HepG2 (cell line): ENCODE measurements around the gene GPLD1. TPM values are rescaled to one million over a fixed set of nuclear protein-coding genes. Genes with fewer than 3 reads are reported as not detected.

ENCODE experiments used
- EED ChIP-seq: sonication (generic); formaldehyde crosslinking; IDR thresholded peaks from 2 replicates; pipeline ENCODE4 v1.5.0; 2020; ENCODE audit warnings: mild to moderate bottlenecking, missing genetic modification reagents
- GTF3A ChIP-seq: sonication (generic); formaldehyde crosslinking; conservative IDR thresholded peaks from 2 replicates; pipeline ENCODE4 v1.4.0; 2020; ENCODE audit warnings: mild to moderate bottlenecking, missing genetic modification reagents
- KLF12 ChIP-seq: sonication (generic); formaldehyde crosslinking; IDR thresholded peaks from 2 replicates; pipeline ENCODE4 v1.4.0; 2020; ENCODE audit warnings: missing genetic modification reagents, borderline replicate concordance
- MTF1 ChIP-seq: sonication (generic); formaldehyde crosslinking; IDR thresholded peaks from 2 replicates; pipeline ENCODE4 v1.5.0; 2020; ENCODE audit warnings: missing genetic modification reagents
- MYC ChIP-seq: sonication (generic); formaldehyde crosslinking; IDR thresholded peaks from 2 replicates; pipeline ENCODE4 v1.9.0; 2021; ENCODE audit warnings: missing genetic modification reagents, borderline replicate concordance
- NFYC ChIP-seq: IDR thresholded peaks from 2 replicates; pipeline ENCODE4 v1.6.1; 2016; ENCODE audit warnings: missing genetic modification reagents, missing compliant biosample characterization
- ONECUT2 ChIP-seq: sonication (generic); formaldehyde crosslinking; IDR thresholded peaks from 2 replicates; pipeline ENCODE4 v1.4.0; 2020; ENCODE audit warnings: missing genetic modification reagents
- PLRG1 ChIP-seq: fragments of 450-650 bp; conservative IDR thresholded peaks from 2 replicates; pipeline ENCODE4 v1.6.1; 2016
- SALL1 ChIP-seq: sonication (generic); formaldehyde crosslinking; IDR thresholded peaks from 2 replicates; pipeline ENCODE4 v1.8.0; 2022; ENCODE audit warnings: mild to moderate bottlenecking, missing genetic modification reagents
- SCMH1 ChIP-seq: sonication (generic); formaldehyde crosslinking; IDR thresholded peaks from 2 replicates; pipeline ENCODE4 v1.9.0; 2021; ENCODE audit warnings: missing genetic modification reagents, mild to moderate bottlenecking, borderline replicate concordance
- SP1 ChIP-seq, 2 experiments: fragments of 450-650 bp in 1 of 2; sonication (generic) in 1 of 2; formaldehyde crosslinking in 1 of 2; IDR thresholded peaks; 2 replicates each; pipeline versions ENCODE4 v1.4.0 to v1.6.1; 2016 to 2020; ENCODE audit warnings: missing genetic modification reagents in 1 of 2
- SP5 ChIP-seq: IDR thresholded peaks from 2 replicates; pipeline ENCODE4 v1.6.1; 2016; ENCODE audit warnings: low read depth, borderline replicate concordance
- TFAP4 ChIP-seq: sonication (generic); IDR thresholded peaks from 2 replicates; pipeline ENCODE4 v1.6.1; 2016; ENCODE audit warnings: low read depth, borderline replicate concordance
- ZNF292 ChIP-seq: sonication (generic); formaldehyde crosslinking; IDR thresholded peaks from 2 replicates; pipeline ENCODE4 v1.8.1; 2022; ENCODE audit warnings: mild to moderate bottlenecking, low read depth, missing genetic modification reagents, borderline replicate concordance
- ZNF30 ChIP-seq: sonication (generic); formaldehyde crosslinking; IDR thresholded peaks from 2 replicates; pipeline ENCODE4 v1.5.0; 2020; ENCODE audit warnings: mild to moderate bottlenecking, missing genetic modification reagents
- ZNF33B ChIP-seq: sonication (generic); formaldehyde crosslinking; IDR thresholded peaks from 2 replicates; pipeline ENCODE4 v1.5.1; 2020; ENCODE audit warnings: mild to moderate bottlenecking, missing genetic modification reagents
- ZNF383 ChIP-seq: sonication (generic); formaldehyde crosslinking; IDR thresholded peaks from 2 replicates; pipeline ENCODE4 v1.4.0; 2020; ENCODE audit warnings: missing genetic modification reagents, mild to moderate bottlenecking, borderline replicate concordance
- ZNF562 ChIP-seq: sonication (generic); formaldehyde crosslinking; IDR thresholded peaks from 2 replicates; pipeline ENCODE4 v1.8.0; 2022; ENCODE audit warnings: missing genetic modification reagents, borderline replicate concordance
- ZNF598 ChIP-seq: sonication (generic); formaldehyde crosslinking; IDR thresholded peaks from 2 replicates; pipeline ENCODE4 v1.5.1; 2020; ENCODE audit warnings: mild to moderate bottlenecking, missing genetic modification reagents, borderline replicate concordance
- ZNF724P ChIP-seq: sonication (generic); formaldehyde crosslinking; IDR thresholded peaks from 2 replicates; pipeline ENCODE4 v1.8.0; 2022; ENCODE audit warnings: missing genetic modification reagents, borderline replicate concordance
- ZNF747 ChIP-seq: sonication (generic); formaldehyde crosslinking; IDR thresholded peaks from 2 replicates; pipeline ENCODE4 v1.8.1; 2023; ENCODE audit warnings: missing genetic modification reagents, mild to moderate bottlenecking, borderline replicate concordance
- ZSCAN25 ChIP-seq: sonication (generic); formaldehyde crosslinking; IDR thresholded peaks from 2 replicates; pipeline ENCODE4 v1.8.0; 2022; ENCODE audit warnings: mild to moderate bottlenecking, missing genetic modification reagents
- polyA plus RNA-seq, 8 experiments: library from polyadenylated mRNA; depleted of rRNA in 3 of 8; stranded (reverse) in 7 of 8; unstranded in 1 of 8; fragments of >200 nt; fragmentation: Illumina TruSeq in 4 of 8; extraction: Trizol in 4 of 8; gene quantifications; 2 replicates each; pipeline versions ENCODE4 v1.2.1 to v1.2.3, GENCODE V29; 2011 to 2016; ENCODE audit warnings: low read depth in 4 of 8, missing spikeins in 1 of 8, mixed read lengths in 1 of 8; ENCODE audit not compliant: insufficient read depth in 1 of 8
- total RNA-seq, 5 experiments: library from RNA; depleted of rRNA; stranded (reverse); fragments of >200 nt; fragmentation: Illumina TruSeq; extraction: Trizol; gene quantifications; 2 replicates each; pipeline ENCODE4 v1.2.3, GENCODE V29; 2016; ENCODE audit warnings: low read depth in 1 of 5
- TF ChIP-seq, protein P1 (sequence below): sonication (generic); formaldehyde crosslinking; IDR thresholded peaks from 2 replicates; pipeline ENCODE4 v1.4.0; 2020; ENCODE audit warnings: missing genetic modification reagents, borderline replicate concordance
- TF ChIP-seq, protein P2 (sequence below): sonication (generic); formaldehyde crosslinking; IDR thresholded peaks from 2 replicates; pipeline ENCODE4 v1.8.1; 2023; ENCODE audit warnings: mild to moderate bottlenecking, missing genetic modification reagents

Gene GPLD1
- total and polyA plus RNA-seq, 2 of the 13 experiments (the other 11 are each of a cell fraction or from before 2014, with no cell fraction given), result 6.2 to 7.6 TPM

DNA sequence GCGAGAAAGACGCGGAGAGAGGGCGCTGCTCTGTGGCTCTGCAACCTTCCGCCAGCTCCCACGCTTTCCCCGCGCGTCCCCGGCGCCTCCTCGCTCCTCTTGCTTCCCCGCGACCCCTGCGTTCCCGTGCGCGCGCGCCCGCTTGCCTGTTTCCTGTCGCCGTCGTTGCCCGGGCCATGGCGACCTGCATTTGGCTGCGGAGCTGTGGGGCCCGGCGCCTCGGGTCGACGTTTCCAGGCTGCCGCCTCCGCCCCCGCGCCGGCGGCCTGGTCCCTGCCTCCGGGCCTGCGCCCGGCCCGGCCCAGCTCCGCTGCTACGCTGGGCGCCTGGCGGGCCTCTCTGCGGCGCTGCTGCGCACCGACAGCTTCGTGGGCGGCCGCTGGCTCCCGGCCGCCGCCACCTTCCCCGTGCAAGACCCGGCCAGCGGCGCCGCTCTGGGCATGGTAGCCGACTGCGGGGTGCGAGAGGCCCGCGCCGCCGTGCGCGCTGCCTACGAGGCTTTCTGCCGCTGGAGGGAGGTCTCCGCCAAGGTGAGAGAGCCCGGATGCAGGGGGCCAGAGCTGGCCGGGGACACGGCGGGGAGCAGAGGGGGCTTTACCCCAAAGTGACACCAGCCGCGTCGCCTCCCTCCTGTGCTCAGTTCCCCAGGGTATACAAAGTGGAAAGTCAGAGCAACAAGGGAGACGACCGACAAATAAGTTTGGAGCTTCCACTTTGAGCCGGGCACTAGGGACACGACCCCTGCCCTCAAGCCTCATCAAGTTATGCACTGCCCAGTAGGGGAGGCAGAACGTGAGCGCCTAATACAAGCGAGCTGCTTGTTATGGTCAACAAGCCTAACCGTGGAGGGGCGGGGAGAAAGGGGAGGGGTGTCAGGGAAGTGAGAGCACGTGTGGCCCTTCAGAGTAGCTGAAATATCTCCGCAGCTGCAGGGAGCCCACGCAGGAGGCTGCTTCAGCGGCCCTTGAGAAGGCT, 5.7 kb upstream of the GPLD1 start, which contains the start of gene ALDH5A1 (continued):
- TF ChIP-seq ZSCAN25 (CRISPR knock-in tag) (peak; percentile 53; the same call in 1 of the 2 replicates), TFAP4 (no peak), ZNF562 (no peak), SALL1 (CRISPR knock-in tag) (peak; percentile 38), ZNF292 (CRISPR knock-in tag) (peak; percentile 84; the same call in 1 of the 2 replicates), SCMH1 (CRISPR knock-in tag) (no peak), EED (CRISPR knock-in tag) (peak; percentile 70; the same call in 1 of the 2 replicates), ZNF724P (CRISPR knock-in tag) (0 out of 2 replicates have a peak, but pooled peaks have one; percentile 22), ZNF598 (CRISPR knock-in tag) (peak; percentile 83; the same call in 1 of the 2 replicates), NFYC (CRISPR knock-in tag) (no peak), PLRG1 (no peak), ZNF383 (CRISPR knock-in tag) (peak; percentile 14; the same call in 1 of the 2 replicates), SP1 (IDR thresholded peaks at IDR 0.05) (no peak), SP1 (CRISPR knock-in tag; IDR thresholded peaks at IDR 0.05) (0 out of 2 replicates have a peak, but pooled peaks have one; percentile 28), GTF3A (CRISPR knock-in tag) (peak; percentile 89; the same call in 1 of the 2 replicates), ZNF33B (peak; percentile 38; the same call in 1 of the 2 replicates), MYC (CRISPR knock-in tag) (peak; percentile 79), ONECUT2 (CRISPR knock-in tag) (peak; percentile 11; the same call in 1 of the 2 replicates), KLF12 (CRISPR knock-in tag) (peak; percentile 71), ZNF30 (0 out of 2 replicates have a peak, but pooled peaks have one; percentile 34), SP5 (CRISPR knock-in tag) (no peak; the same call in 1 of the 2 replicates), ZNF747 (CRISPR knock-in tag) (no peak), MTF1 (CRISPR knock-in tag) (no peak)
- TF ChIP-seq, protein P1, sequence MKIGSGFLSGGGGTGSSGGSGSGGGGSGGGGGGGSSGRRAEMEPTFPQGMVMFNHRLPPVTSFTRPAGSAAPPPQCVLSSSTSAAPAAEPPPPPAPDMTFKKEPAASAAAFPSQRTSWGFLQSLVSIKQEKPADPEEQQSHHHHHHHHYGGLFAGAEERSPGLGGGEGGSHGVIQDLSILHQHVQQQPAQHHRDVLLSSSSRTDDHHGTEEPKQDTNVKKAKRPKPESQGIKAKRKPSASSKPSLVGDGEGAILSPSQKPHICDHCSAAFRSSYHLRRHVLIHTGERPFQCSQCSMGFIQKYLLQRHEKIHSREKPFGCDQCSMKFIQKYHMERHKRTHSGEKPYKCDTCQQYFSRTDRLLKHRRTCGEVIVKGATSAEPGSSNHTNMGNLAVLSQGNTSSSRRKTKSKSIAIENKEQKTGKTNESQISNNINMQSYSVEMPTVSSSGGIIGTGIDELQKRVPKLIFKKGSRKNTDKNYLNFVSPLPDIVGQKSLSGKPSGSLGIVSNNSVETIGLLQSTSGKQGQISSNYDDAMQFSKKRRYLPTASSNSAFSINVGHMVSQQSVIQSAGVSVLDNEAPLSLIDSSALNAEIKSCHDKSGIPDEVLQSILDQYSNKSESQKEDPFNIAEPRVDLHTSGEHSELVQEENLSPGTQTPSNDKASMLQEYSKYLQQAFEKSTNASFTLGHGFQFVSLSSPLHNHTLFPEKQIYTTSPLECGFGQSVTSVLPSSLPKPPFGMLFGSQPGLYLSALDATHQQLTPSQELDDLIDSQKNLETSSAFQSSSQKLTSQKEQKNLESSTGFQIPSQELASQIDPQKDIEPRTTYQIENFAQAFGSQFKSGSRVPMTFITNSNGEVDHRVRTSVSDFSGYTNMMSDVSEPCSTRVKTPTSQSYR (CRISPR knock-in tag), result no peak
- TF ChIP-seq, protein P2, sequence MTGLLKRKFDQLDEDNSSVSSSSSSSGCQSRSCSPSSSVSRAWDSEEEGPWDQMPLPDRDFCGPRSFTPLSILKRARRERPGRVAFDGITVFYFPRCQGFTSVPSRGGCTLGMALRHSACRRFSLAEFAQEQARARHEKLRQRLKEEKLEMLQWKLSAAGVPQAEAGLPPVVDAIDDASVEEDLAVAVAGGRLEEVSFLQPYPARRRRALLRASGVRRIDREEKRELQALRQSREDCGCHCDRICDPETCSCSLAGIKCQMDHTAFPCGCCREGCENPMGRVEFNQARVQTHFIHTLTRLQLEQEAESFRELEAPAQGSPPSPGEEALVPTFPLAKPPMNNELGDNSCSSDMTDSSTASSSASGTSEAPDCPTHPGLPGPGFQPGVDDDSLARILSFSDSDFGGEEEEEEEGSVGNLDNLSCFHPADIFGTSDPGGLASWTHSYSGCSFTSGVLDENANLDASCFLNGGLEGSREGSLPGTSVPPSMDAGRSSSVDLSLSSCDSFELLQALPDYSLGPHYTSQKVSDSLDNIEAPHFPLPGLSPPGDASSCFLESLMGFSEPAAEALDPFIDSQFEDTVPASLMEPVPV (CRISPR knock-in tag), result peak; percentile 72; the same call in 1 of the 2 replicates
